Right atrium auricular region (tissue), 2 donors: ENCODE measurements around the gene HYAL4. TPM values are rescaled to one million over a fixed set of nuclear protein-coding genes. Genes with fewer than 3 reads are reported as not detected.

Experiments used
- total RNA-seq, 2 donors: library from RNA; depleted of rRNA; stranded (reverse); fragments of >200 nt; gene quantifications; one replicate each; pipeline ENCODE4 v1.1.0, GENCODE V29; 2016

Gene HYAL4
- total RNA-seq, 2 donors from 2014 or later: 0.28 TPM; not detected in 1

Other genes starting within 250 kb of the HYAL4 start
- gene ASB15, start 243.3 kb upstream of the HYAL4 start, total RNA-seq: 10 to 100 TPM; 18.6 to 53.9 TPM
- 100 to 1,000 TPM; 374 to 493 TPM for gene LMOD2, start 189.3 kb upstream of the HYAL4 start, total RNA-seq
- 10 to 100 TPM; 20.9 to 24.7 TPM for gene WASL, start 96.2 kb upstream of the HYAL4 start, total RNA-seq
- gene SPAM1, start 80.1 kb downstream of the HYAL4 start, total RNA-seq: not detected
- gene TMEM229A, start 187.9 kb downstream of the HYAL4 start, total RNA-seq: 1 to 10 TPM in 1 of 2 donors, under 1 TPM in 1; 0.59 to 1.1 TPM